ENCODE data around the gene QPCTL. TPM values are rescaled to one million over a fixed set of nuclear protein-coding genes. Genes with fewer than 3 reads are reported as not detected.

The QPCTL gene
- 15.2 TPM for polyA plus RNA-seq (2013, experiment 1 of 2; ENCODE audit: insufficient read length)
- polyA plus RNA-seq (2013, experiment 2 of 2; ENCODE audit: insufficient read length): 11.6 TPM

DNA sequence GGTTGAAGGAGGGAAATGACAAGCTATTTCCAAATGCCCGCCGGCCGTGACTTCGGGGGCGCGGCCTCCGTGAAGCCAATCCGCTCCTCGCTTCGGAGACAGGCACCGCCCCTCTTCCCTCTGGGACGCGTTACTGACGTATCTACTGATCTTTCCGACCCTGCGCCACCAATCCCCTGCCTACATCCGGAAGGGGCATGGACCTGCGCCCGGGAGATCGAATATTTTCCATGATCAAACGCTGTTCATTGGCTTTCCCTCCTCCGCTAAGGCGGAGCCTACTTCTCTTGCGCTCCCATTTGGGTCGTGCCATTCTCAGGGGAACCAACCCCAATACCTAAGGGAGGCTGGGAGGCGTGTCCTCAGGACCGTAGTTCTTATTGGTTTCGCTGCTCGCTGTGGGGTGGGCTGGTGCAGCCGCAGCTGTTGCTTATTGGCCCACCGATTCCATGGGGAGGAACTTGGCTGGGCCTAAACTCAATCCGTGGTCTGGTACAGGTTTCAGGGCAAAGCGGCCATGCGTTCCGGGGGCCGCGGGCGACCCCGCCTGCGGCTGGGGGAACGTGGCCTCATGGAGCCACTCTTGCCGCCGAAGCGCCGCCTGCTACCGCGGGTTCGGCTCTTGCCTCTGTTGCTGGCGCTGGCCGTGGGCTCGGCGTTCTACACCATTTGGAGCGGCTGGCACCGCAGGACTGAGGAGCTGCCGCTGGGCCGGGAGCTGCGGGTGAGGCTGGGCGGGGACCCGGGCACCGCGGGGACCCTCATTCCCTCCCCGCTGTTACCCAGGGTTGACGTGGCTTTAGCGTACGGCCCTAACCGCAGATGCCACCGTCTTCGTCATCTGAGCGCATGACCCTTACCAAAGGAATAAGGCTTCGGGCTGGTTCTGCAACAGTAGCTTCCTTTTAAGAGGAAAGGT lies at the start of gene QPCTL:
Gene QPCTL (plus strand): TSS at position 480 of the 919 bp plus-strand sequence. CDS start 38 bp downstream, at position 518.
- peak; percentile 100 for DNase-seq

DNA sequence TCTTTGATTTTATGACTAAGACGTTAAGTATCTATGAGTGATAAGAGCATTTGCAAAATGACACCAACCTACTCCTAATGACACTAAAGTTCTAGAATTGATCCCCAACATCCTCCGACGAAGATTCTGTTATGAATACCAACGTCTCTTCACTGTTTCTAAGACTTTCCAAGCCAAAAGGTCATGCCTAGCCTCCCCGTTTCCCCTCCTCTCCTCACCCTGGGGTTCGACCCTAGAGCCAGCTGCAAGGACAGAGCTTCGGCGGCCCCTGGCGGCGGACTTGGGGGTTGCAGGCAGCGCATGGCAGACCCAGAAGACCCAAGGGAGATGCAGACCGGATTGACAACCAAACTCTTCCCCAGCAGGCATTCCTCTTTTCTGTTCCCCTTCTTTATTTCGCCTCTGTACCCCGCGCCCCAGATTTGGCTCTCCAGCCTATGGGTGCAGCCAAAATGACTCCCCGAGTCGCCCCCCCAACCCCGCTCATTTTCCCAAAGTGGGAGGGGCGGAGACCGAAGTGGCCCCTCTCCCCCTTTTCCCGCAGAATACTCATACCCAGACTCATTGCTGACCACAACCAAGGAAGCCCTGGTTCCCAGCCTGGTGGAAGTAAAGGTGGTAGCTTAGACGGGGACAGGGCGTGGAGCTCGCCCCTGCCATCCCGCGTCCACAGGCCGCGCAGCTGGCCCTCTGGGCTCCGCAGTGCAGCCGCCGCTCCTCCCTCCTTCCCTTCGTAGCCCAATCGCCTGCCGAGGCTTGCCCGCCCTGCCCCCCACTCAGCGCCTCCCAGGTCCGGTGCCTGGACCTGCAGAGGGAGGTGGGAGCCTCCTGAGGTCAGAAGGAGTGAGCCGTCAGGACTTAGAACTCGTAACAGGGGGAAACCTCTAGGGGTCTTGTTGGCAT lies 49.2 kb upstream of the QPCTL start:
- peak; percentile 74 for DNase-seq

DNA sequence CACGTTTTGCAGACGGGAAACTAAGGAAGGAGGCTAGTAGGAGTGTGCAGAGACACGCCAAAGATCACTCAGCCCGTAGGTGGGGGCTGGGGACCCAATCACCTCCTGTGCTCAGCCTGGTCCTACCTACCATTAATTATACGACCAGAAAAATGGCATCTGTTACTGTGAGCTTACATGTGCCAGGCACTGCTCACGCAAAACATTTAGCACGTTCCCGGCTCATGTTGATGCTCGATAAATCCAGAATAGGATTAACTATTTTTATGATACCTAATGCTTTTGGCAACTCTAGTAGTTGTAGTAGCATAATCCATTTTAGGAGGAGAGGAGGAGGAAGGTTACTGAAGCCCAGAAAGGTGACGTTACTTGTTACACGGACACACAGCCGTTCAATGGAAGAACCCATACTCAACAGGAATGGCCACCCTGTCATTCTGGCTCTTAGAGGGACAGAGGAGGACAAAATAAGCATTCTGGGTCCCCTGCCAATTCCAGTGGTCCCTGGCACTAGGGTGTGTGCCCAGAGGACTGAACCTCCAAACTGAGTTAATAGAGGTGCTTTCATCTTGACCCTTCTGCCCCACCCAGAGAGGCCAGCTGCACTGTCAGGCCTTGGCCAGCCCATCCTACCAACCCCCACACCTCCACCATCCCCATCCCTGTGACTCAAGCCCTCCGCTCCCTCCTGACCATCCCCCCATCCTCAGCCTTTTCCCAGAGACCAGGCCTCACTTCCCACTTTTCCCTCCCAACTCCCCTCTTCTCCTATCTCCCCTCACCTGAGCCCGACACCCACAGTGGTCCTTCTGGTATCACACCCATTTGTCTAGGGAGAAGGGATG lies 48.3 kb upstream of the QPCTL start:
- no peak for DNase-seq

DNA sequence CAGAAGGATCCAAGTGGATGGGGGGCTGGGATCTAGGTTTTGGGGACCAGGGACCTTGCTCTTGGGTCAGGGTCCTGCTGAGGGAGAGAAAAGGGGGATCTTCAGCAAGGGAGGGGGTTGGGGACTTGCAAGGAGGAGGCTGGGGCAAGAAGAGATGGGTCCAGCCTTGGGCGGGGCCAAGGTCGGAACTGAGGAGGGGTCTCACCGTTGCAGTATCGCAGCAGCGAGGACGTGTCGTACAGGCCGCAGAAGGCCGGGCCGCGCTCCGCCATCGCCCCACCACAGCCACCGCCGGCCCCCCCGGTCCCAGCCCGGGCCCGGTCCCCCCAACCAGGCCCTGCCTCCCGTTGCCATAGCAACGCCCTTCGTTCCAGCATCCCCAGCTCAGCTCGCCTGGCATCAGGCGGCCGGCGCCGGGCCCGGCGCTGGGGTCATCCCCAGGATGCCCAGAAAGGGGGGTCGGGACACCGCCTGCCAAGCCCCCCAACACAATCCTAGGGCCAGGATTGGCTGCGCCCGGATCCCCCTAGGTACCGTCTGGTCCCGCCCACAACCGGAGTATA lies 47.3 kb upstream of the QPCTL start:
- no peak for DNase-seq

DNA sequence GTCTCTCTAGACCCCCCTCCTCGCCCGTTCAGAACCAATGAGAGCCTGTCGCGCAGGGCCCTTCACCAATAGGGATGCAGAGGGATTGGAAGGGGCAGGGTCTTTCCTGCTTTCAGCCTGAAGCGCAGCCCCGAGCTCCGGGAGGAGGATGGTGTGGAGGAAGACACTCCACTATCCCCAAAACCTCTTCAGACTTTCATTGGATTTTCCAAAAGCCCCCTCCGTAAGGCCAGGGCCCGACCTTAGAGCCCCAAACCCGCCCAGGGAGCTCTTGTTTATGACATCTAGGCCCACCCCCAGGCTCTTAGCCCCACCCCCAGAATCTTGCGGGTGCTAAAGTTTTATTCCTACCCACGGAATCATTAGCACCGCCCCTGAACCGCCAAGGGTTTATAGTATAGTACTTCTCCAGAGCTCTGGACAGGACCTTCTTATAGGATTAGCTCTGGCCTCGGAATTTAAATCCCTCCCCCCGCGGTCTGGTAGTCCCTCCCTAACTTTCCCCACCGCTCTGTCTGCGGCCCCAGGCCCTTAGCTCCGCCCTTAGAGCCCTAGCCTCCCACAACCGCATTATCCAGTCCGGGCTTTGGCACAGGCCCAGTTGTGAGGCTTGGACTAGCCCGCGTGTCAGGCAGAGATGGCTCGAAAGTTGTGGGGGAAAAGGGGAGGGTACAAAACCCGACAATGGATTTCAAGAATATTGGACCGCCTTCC lies 46.7 kb upstream of the QPCTL start:
- DNase-seq: peak; percentile 92

DNA sequence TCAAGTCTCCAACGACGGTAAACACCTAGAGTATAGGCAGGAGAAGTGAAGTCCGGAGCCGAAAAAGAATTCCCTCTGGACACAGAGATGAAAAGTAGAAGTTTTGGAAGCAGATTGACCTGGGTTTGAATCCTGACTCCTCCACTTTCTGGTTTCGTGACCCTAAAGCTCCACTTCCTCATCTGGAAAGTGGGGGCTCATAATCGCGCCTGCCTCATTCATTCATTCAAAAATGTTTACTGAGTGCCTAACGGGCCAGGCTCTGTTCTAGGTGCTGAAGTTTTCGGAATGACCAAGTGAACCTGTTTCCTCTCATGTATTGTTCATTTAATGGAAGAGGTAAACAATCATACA lies 46.1 kb upstream of the QPCTL start:
- DNase-seq: no peak

DNA sequence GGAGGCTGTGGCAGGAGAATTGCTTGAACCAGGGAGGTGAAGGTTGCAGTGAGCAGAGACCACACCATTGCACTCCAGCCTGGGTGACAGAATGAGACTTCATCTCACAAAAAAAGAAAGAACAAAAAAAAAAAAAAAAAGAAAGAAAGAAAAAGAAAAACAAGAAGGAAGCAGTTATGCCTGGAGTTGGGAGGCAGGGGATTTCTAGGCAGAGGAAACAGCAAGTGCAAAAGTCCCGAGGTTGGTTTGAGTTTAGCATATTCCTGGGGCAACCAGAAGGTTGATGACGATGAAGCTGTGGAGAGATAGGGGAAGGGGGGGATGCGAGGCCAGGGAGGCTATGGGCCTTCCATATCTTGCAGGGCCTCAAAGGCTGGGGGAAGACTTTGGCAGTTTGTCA lies 41.7 kb upstream of the QPCTL start:
- no peak for DNase-seq

DNA sequence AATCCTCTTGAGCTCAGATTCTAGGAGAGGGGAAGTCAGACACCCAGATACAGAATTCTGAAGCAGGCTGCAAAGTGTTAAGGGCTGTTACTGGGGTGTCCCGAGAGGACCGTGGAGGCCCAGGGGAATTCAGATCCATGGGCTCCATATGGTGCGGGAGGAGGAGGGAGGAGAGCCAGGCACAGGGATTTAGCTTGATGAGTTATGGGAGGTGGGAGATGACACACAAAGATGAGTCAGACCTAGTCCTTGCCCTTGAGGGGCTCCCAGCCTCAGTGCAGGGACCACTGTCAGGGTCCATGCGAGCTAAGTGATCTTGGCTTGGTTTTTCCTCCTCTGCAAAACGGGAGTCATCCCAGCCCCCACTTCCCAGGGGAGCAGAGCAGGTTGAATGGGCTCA lies 38.8 kb upstream of the QPCTL start:
- no peak for DNase-seq

DNA sequence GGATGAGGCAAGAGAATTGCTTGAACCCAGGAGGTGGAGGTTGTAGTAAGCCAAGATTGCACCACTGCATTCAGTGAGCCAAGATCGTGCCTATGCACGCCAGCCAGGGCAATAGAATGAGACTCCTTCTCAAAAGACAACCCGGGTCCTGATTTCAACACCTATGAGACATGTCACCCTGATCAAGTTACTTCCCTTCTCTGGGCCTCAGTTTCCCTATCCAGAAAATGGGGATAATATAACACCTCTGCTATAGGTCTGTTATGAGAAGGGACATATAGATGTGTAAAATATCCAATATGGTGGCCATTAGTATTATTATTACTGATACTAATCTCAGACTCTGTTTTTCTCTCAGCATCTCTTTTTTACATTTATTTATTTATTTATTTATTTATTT lies 37.4 kb upstream of the QPCTL start:
- no peak for DNase-seq

DNA sequence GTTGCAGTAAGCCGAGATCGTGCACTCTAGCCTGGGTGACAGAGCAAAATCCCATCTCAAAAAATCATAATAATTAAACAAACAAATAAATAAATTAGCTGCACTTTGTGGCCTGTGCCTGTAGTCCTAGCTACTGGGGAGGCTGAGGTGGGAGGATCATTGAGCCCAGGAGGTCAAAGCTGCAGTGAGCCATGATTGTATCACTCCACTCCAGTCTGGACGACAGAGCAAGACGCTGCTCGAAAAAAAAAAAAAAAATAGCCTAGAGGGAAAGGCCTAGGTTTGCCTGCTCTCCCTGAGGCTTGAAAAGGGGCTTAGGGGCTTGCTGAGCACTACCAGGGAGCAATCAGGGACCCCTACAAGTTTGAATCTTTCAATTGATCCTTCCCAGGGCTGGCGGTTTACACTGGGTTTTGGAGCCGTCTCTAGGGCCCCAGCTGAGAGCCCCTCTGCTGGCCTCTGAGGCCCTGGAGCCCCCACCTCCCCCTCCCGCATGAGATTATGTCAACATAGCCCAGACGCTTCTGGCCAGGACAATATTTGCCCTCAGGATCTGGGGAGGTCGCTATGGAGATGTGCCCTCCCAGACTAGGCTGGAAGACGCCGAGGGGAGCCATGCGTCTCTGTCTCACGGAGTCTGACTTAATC lies 34.8 kb upstream of the QPCTL start:
- DNase-seq: no peak

DNA sequence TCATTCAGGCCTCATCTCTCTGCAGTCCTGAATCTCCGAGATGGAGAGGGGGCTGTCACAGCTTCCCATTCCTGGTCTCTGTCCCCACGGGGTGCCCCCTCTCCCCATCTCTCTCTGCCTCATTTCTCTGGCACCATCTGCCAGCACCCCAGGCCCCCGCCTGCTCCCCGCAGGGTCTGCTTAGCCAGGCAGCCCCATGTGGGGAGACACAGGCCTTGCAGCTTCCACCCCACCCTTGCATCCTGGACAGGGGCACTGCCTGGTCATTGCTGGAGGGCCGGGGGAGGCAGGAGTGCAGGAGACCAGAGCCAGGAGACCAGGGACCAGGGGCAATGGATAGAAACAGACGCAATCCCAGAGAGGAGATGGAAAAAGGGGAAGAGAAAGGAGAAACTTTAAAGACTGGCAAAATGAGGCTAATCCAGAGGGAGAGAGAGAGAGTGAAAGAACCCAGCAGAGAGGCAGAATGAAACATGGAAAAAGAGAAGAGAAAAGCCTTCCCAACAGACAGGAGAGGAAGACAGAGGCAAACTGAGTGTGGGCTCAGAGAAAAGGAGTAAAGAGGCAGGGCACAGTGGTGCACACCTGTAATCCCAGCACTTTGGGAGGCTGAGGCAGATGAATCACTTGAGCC lies 33.3 kb upstream of the QPCTL start:
- no peak for DNase-seq

DNA sequence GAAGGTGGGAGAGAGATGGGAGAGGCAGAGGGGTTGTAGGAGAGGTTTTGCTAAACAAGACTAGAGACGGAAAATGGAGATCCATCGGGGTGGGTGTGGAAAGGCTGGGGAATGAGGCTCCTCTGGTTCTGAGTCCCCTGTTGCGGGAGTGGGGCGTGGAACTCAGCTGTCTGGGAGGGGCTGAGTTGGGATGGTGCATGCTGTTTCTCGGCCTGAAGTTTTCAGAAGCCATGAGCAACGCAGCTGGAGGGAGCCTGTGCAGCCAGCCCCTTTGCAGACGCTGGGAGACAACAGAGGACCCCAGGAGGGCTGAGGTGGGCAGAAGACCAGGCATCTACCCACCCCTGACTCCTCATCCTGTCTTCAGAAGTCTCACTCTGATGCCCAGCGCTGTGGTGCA lies 31.8 kb upstream of the QPCTL start:
- no peak for DNase-seq

DNA sequence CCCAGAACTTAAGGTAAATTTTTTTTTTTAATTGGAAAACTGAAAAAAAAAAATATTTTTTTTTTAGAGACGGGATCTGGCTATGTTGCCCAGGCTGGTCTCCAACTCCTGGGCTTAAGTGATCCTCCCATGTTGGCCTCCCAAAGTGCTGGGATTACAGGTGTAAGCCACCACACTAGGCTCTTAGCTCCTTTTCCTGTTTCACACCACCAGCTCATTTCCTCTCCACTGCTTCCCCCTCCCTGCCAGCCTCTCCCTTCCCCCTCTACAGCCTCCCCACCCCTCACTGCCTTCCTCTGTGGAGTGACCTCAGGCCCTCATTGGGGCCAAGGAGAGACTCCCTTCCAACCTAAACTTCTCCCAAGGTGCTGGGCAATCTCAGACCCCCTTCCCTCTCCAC lies 28.7 kb upstream of the QPCTL start:
- no peak for DNase-seq

DNA sequence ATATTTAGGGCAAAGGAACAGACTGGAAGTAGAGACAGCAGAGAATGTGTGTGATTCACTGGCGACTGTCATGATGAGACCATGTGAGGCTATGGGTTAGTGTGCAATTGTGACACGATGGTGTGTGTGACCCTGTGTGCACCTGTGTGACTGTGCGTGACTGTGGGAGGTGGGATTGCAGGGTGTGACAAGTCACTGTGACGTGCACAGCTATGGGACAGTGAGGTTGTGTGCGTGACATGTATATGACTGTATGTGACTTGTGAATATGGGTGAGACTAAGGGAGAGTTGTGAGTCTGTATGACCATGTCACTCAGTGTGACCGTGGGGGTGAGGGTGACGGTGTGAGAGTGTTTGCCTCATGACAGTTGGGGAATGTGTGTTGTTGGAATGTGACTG lies 27.9 kb upstream of the QPCTL start:
- DNase-seq: peak; percentile 35

DNA sequence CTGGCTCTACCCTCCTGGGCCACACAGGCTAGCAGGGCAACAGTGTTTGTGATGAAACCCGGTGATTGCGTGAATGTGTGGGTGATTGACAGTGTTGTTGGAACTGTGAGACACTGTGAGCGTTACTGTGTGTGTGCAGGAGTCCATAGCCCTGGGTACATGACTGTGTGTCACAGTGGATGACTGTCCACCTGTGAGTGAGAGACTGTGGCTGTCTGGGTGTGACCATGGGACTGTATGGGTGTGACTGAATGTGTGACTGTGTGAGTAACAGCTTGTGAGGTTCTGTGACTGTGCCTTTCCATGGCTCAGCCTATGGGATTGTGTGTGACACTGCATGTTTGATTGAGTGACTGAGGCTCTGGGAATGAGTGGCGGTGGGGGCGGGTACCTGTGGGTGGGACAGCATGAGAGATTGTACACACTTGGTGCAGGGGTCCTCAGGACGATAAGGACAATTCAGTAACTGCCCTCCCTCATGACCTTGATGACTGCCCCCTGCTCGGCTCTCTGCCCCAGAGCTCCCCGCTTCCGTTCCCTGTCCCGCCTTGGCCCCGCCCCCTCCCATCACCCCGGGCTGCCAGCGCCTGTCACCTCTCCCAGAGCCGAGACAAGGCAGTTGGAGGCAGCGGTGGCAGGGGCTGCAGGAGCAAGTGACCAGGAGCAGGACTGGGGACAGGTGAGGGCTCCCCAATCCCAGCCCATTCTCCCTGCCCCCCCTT lies 24.7 kb upstream of the QPCTL start, which contains the start of gene GIPR:
Gene GIPR (plus strand): TSS at position 602 of the 722 bp plus-strand sequence. CDS start 1,300 bp downstream, outside the sequence.
- peak; percentile 84 for DNase-seq

DNA sequence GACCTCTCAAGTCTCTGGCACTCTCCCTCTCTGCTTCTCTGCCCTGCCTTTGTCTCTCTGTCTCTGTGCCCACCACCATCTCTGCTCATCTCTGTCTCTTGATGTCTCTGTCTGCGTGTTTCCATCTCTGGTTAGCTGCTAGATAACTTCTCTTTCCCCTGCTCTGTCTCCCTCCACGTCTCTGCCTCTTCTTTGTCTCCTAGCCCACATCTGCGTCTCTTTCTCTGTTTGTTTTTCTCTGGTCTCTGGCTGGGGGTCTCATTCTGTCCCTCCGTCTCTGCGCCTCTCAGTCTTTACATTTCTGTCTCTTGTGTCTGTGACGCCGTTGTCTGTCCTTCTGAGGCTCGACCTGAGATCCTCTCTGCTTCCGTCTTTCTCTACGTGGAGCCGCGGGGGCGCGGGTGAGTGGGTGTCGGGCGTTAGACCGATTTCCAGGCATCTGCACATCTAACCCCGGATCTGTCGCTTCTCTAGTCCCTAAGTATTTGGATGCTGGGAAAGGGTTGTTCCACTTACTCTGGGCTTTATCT lies 24.1 kb upstream of the QPCTL start:
- DNase-seq: no peak

DNA sequence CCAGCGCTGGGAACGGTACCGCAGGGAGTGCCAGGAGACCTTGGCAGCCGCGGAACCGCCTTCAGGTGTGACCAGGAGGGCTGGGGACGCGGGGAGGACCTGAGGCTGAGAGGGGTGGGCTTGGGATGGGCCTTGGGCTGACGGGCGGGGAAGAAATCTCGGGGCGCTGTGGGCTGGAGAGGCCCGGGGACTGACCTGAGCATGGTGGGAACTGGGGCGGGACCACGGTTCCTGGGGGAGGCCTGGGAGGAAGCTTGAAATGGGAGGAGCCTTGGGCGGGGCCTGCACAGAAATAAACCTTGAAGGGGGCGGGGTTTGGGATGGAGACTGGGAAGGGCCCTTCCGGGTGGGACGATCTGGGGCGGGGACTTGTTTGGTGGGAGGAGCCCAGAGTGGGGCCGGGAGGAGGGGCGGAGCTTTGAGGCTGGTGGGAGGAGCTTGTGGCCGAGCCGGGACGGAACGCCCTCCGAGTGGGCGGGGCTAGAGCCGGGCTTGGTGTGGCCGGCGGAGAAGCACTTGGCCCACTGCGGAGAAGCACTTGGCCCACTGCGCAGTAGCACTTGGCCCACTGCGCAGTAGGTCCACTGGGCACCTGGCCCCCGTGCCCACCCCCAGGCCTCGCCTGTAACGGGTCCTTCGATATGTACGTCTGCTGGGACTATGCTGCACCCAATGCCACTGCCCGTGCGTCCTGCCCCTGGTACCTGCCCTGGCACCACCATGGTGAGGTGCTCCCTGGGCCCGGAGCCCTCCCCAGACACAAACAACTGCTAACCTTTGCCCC lies 21.6 kb upstream of the QPCTL start:
- DNase-seq: peak; percentile 65

DNA sequence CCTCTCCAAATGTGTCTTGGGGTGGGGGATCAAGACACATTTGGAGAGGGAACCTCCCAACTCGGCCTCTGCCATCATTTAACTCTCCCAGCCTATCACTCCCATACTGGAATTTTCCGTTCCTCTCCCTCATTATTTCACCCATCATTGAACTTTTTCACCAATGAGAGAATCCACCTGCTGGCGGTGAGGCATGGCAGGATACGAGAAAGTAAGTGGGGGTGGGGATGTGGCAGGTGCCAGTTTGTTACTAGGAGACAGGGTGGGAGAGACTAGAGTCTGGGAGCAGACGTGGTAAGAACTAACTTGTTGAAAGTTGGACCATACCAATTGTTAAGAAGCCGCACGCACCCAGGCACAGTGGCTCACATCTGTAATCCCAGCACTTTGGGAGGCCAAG lies 17.5 kb upstream of the QPCTL start:
- DNase-seq: no peak
